GM15510 (cell line): ENCODE measurements around the gene DUSP28.

Source experiments
- POLR2A ChIP-seq: IDR thresholded peaks from 3 replicates; pipeline ENCODE4 v1.6.1; 2011; ENCODE audit warnings: borderline replicate concordance; ENCODE audit not compliant: insufficient read length; ENCODE audit errors: extremely low read depth

DUSP28 gene

GRCh38 chr2:240602266-240603050 lies 42.3 kb downstream of the DUSP28 start:
- TF ChIP-seq POLR2A, result no peak

- TF ChIP-seq POLR2A, result no peak
Observed at GRCh38 chr2:240603081-240603835, 43.1 kb downstream of the DUSP28 start.

GRCh38 chr2:240603846-240604245 lies 43.7 kb downstream of the DUSP28 start:
- TF ChIP-seq POLR2A, result no peak

GRCh38 chr2:240604291-240604938 lies 44.3 kb downstream of the DUSP28 start:
- no peak for TF ChIP-seq POLR2A

GRCh38 chr2:240604939-240605716 lies 45.0 kb downstream of the DUSP28 start:
- no peak for TF ChIP-seq POLR2A

GRCh38 chr2:240605867-240606743 lies 45.9 kb downstream of the DUSP28 start:
- TF ChIP-seq POLR2A, result no peak

GRCh38 chr2:240611601-240612210 lies 51.5 kb downstream of the DUSP28 start:
- no peak for TF ChIP-seq POLR2A
